ENCODE results near the gene AK2.

- TF ChIP-seq CTCF (IDR thresholded peaks at IDR 0.05) (no peak), POLR2A (IDR thresholded peaks at IDR 0.05; ENCODE audit: low read depth) (no peak)
These were observed 18.6 kb downstream of the AK2 start for GRCh38 chr1:33018112-33018511.

Data from esophagus muscularis mucosa (tissue), 3 donors.